HepG2 (cell line): ENCODE data around the gene HNRNPL. TPM values are rescaled to one million over a fixed set of nuclear protein-coding genes. Genes with fewer than 3 reads are reported as not detected.

Experiments used
- ARID2 ChIP-seq: sonication (generic); formaldehyde crosslinking; IDR thresholded peaks from 2 replicates; pipeline ENCODE4 v1.8.1; 2022; ENCODE audit warnings: mild to moderate bottlenecking, missing genetic modification reagents, borderline replicate concordance
- ATF3 ChIP-seq: sonication (generic); formaldehyde crosslinking; IDR thresholded peaks from 2 replicates; pipeline ENCODE4 v1.4.0; 2020; ENCODE audit warnings: missing genetic modification reagents
- ATF4 ChIP-seq, 2 experiments: fragments of 450-650 bp in 1 of 2; sonication (generic) in 1 of 2; formaldehyde crosslinking; IDR thresholded peaks; 2 replicates each; pipeline versions ENCODE4 v1.5.0 to v1.8.0; 2020 to 2022; ENCODE audit warnings: mild to moderate bottlenecking in 1 of 2, missing genetic modification reagents in 1 of 2
- E2F1 ChIP-seq: sonication (generic); formaldehyde crosslinking; IDR thresholded peaks from 2 replicates; pipeline ENCODE4 v1.5.0; 2020; ENCODE audit warnings: missing genetic modification reagents
- GABPA ChIP-seq, 2 experiments: IDR thresholded peaks; 2 replicates each; pipeline ENCODE4 v1.6.1; 2011 to 2016; ENCODE audit warnings: low read depth in 2 of 2, low read length in 1 of 2, missing biosample characterization in 1 of 2, missing genetic modification characterization in 1 of 2
- HNRNPL ChIP-seq: fragments of 200-400 bp; formaldehyde crosslinking; IDR thresholded peaks from 2 replicates; pipeline ENCODE4 v1.6.1; 2017; ENCODE audit warnings: mild to moderate bottlenecking, low read depth, low read length
- ISX ChIP-seq: sonication (generic); formaldehyde crosslinking; conservative IDR thresholded peaks from 2 replicates; pipeline ENCODE4 v1.5.0; 2020; ENCODE audit warnings: missing genetic modification reagents
- JUNB ChIP-seq: sonication (generic); formaldehyde crosslinking; IDR thresholded peaks from 2 replicates; pipeline ENCODE4 v1.8.0; 2022; ENCODE audit warnings: missing genetic modification reagents, mild to moderate bottlenecking, borderline replicate concordance
- KLF11 ChIP-seq: IDR thresholded peaks from 2 replicates; pipeline ENCODE4 v1.6.1; 2016; ENCODE audit warnings: missing compliant biosample characterization
- MLLT10 ChIP-seq: sonication (generic); formaldehyde crosslinking; IDR thresholded peaks from 2 replicates; pipeline ENCODE4 v1.4.0; 2020; ENCODE audit warnings: missing genetic modification reagents
- NFAT5 ChIP-seq: sonication (generic); formaldehyde crosslinking; IDR thresholded peaks from 2 replicates; pipeline ENCODE4 v1.4.0; 2020; ENCODE audit warnings: missing genetic modification reagents
- NFRKB ChIP-seq: fragments of 450-650 bp; IDR thresholded peaks from 2 replicates; pipeline ENCODE4 v1.6.1; 2017
- NFYB ChIP-seq: sonication (generic); formaldehyde crosslinking; IDR thresholded peaks from 2 replicates; pipeline ENCODE4 v1.4.0; 2020; ENCODE audit warnings: missing genetic modification reagents
- ZBTB10 ChIP-seq: sonication (generic); formaldehyde crosslinking; IDR thresholded peaks from 2 replicates; pipeline ENCODE4 v1.4.0; 2020; ENCODE audit warnings: missing genetic modification reagents, borderline replicate concordance
- ZFAT ChIP-seq: sonication (generic); formaldehyde crosslinking; conservative IDR thresholded peaks from 2 replicates; pipeline ENCODE4 v1.8.1; 2023; ENCODE audit warnings: missing genetic modification reagents, inconsistent platforms
- ZNF230 ChIP-seq: sonication (generic); formaldehyde crosslinking; IDR thresholded peaks from 2 replicates; pipeline ENCODE4 v1.4.0; 2020; ENCODE audit warnings: mild to moderate bottlenecking, missing genetic modification reagents
- ZNF431 ChIP-seq: sonication (generic); formaldehyde crosslinking; IDR thresholded peaks from 2 replicates; pipeline ENCODE4 v1.9.0; 2022; ENCODE audit warnings: missing genetic modification reagents, low read depth, mild to moderate bottlenecking, borderline replicate concordance
- ZNF589 ChIP-seq: sonication (generic); formaldehyde crosslinking; conservative IDR thresholded peaks from 2 replicates; pipeline ENCODE4 v1.8.0; 2022; ENCODE audit warnings: mild to moderate bottlenecking, moderate library complexity, missing genetic modification reagents
- ZNF777 ChIP-seq: sonication (generic); formaldehyde crosslinking; IDR thresholded peaks from 2 replicates; pipeline ENCODE4 v1.4.0; 2020; ENCODE audit warnings: missing genetic modification reagents
- polyA plus RNA-seq, 8 experiments: library from polyadenylated mRNA; depleted of rRNA in 3 of 8; stranded (reverse) in 7 of 8; unstranded in 1 of 8; fragments of >200 nt; fragmentation: Illumina TruSeq in 4 of 8; extraction: Trizol in 4 of 8; gene quantifications; 2 replicates each; pipeline versions ENCODE4 v1.2.1 to v1.2.3, GENCODE V29; 2011 to 2016; ENCODE audit warnings: low read depth in 4 of 8, missing spikeins in 1 of 8, mixed read lengths in 1 of 8; ENCODE audit not compliant: insufficient read depth in 1 of 8
- total RNA-seq, 5 experiments: library from RNA; depleted of rRNA; stranded (reverse); fragments of >200 nt; fragmentation: Illumina TruSeq; extraction: Trizol; gene quantifications; 2 replicates each; pipeline ENCODE4 v1.2.3, GENCODE V29; 2016; ENCODE audit warnings: low read depth in 1 of 5

The HNRNPL gene
- total and polyA plus RNA-seq, 2 of the 13 experiments (the other 11 are each of a cell fraction or from before 2014, with no cell fraction given), result 156 to 278 TPM

- TF ChIP-seq NFAT5 (CRISPR knock-in tag), result 0 out of 2 replicates have a peak, but pooled peaks have one; percentile 37
- peak in 1 of 2 experiments; percentile 37; a peak in 1 of 4 replicates for TF ChIP-seq ATF4 (CRISPR knock-in tag; IDR thresholded peaks at IDR 0.05)
- TF ChIP-seq HNRNPL, result no peak
- no peak for TF ChIP-seq JUNB (CRISPR knock-in tag)
- no peak for TF ChIP-seq ZBTB10 (CRISPR knock-in tag)
- TF ChIP-seq KLF11 (CRISPR knock-in tag), result no peak
- TF ChIP-seq ZNF589 (CRISPR knock-in tag), result no peak
- no peak for TF ChIP-seq ISX (CRISPR knock-in tag)
- no peak for TF ChIP-seq ATF3 (CRISPR knock-in tag)
- TF ChIP-seq ZNF230, result no peak
- no peak; the same call in 1 of the 2 replicates for TF ChIP-seq ZNF431 (CRISPR knock-in tag)
- peak; percentile 37; the same call in 1 of the 2 replicates for TF ChIP-seq GABPA (IDR thresholded peaks at IDR 0.05; ENCODE audit: low read depth, low read length)
- 0 out of 2 replicates have a peak, but pooled peaks have one; percentile 40 for TF ChIP-seq GABPA (CRISPR knock-in tag; IDR thresholded peaks at IDR 0.05; ENCODE audit: low read depth)
- TF ChIP-seq E2F1 (CRISPR knock-in tag), result peak; percentile 64
- TF ChIP-seq MLLT10 (CRISPR knock-in tag), result no peak
- TF ChIP-seq NFRKB, result no peak
- no peak for TF ChIP-seq ARID2 (CRISPR knock-in tag)
- TF ChIP-seq ZFAT (CRISPR knock-in tag), result no peak
- 0 out of 2 replicates have a peak, but pooled peaks have one; percentile 36 for TF ChIP-seq NFYB (CRISPR knock-in tag)
- 0 out of 2 replicates have a peak, but pooled peaks have one; percentile 8 for TF ChIP-seq ZNF777 (CRISPR knock-in tag)
Measured at GRCh38 chr19:38849147-38849859, 483 bp downstream of the HNRNPL start (continued).
